ENCODE results near the gene APH1B.

The APH1B gene

GRCh38 chr15:63250312-63250965 is 27.0 kb upstream of the APH1B start:
- peak; percentile 96 for DNase-seq (ENCODE audit: low read depth)
- no peak for TF ChIP-seq CTCF (IDR thresholded peaks at IDR 0.05; ENCODE audit: control insufficient read depth, insufficient read depth, low read depth, low read length, missing control alignments)
- no peak overlapping the region for H3K4me3 ChIP-seq (ENCODE audit: control insufficient read depth, low read depth, low read length)

GRCh38 chr15:63251701-63252100 is 25.7 kb upstream of the APH1B start:
- no peak for DNase-seq (ENCODE audit: low read depth)
- no peak overlapping the region for H3K4me3 ChIP-seq (ENCODE audit: control insufficient read depth, low read depth, low read length)
- TF ChIP-seq CTCF (IDR thresholded peaks at IDR 0.05; ENCODE audit: control insufficient read depth, insufficient read depth, low read depth, low read length, missing control alignments): no peak

GRCh38 chr15:63252292-63252691 is 25.1 kb upstream of the APH1B start:
- TF ChIP-seq CTCF (IDR thresholded peaks at IDR 0.05; ENCODE audit: control insufficient read depth, insufficient read depth, low read depth, low read length, missing control alignments): no peak
- DNase-seq (ENCODE audit: low read depth): no peak
- no peak overlapping the region for H3K4me3 ChIP-seq (ENCODE audit: control insufficient read depth, low read depth, low read length)

GRCh38 chr15:63254991-63255390 is 22.4 kb upstream of the APH1B start:
- no peak for TF ChIP-seq CTCF (IDR thresholded peaks at IDR 0.05; ENCODE audit: control insufficient read depth, insufficient read depth, low read depth, low read length, missing control alignments)
- H3K4me3 ChIP-seq (ENCODE audit: control insufficient read depth, low read depth, low read length): no peak overlapping the region
- no peak for DNase-seq (ENCODE audit: low read depth)

GRCh38 chr15:63255489-63255990 is 21.9 kb upstream of the APH1B start:
- DNase-seq (ENCODE audit: low read depth): no peak
- no peak overlapping the region for H3K4me3 ChIP-seq (ENCODE audit: control insufficient read depth, low read depth, low read length)

GRCh38 chr15:63256433-63257274 is 20.8 kb upstream of the APH1B start:
- H3K4me3 ChIP-seq (ENCODE audit: control insufficient read depth, low read depth, low read length): no peak overlapping the region
- DNase-seq (ENCODE audit: low read depth): no peak
- TF ChIP-seq CTCF (IDR thresholded peaks at IDR 0.05; ENCODE audit: control insufficient read depth, insufficient read depth, low read depth, low read length, missing control alignments): no peak

More at GRCh38 chr15:63255489-63255990, 21.9 kb upstream of the APH1B start:
- no peak for TF ChIP-seq CTCF (IDR thresholded peaks at IDR 0.05; ENCODE audit: control insufficient read depth, insufficient read depth, low read depth, low read length, missing control alignments)

All from AG09309 (cell line).